ENCODE data around the gene DOK5. TPM values are rescaled to one million over a fixed set of nuclear protein-coding genes. Genes with fewer than 3 reads are reported as not detected.

The DOK5 gene
- total RNA-seq, 1 donor from 2014 or later = 3.5 TPM

DNA sequence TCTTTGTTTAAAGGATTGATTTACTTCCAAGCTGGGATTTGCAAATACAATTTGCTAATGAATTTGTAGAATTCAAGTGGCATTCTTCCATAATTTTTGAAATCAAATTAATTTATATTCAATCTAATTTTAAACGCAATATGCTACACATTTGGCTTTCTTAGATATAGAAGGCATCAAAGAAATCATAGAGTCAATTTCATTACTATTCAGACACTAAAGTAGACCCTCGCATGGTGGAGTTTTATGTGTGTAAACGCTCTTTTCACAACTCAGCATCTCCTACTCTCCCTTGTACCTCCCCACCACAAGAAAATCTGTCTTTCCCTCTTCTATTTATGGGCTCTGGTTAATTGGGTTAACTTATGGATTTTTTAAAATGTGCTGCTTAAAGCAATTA, 144.3 kb downstream of the DOK5 start:
- Histone ChIP-seq H3K27me3 (ENCODE audit: control insufficient read depth, insufficient read depth, low read length) (no peaks in the 10 kb centered on the region), H3K4me3 (ENCODE audit: low read depth, low read length) (no peak overlapping the region), H3K36me3 (ENCODE audit: control insufficient read depth, insufficient read depth, low read length) (no peaks in the 10 kb centered on the region)
- DNase-seq (ENCODE audit: low read depth) = no peak
- TF ChIP-seq, protein P1, sequence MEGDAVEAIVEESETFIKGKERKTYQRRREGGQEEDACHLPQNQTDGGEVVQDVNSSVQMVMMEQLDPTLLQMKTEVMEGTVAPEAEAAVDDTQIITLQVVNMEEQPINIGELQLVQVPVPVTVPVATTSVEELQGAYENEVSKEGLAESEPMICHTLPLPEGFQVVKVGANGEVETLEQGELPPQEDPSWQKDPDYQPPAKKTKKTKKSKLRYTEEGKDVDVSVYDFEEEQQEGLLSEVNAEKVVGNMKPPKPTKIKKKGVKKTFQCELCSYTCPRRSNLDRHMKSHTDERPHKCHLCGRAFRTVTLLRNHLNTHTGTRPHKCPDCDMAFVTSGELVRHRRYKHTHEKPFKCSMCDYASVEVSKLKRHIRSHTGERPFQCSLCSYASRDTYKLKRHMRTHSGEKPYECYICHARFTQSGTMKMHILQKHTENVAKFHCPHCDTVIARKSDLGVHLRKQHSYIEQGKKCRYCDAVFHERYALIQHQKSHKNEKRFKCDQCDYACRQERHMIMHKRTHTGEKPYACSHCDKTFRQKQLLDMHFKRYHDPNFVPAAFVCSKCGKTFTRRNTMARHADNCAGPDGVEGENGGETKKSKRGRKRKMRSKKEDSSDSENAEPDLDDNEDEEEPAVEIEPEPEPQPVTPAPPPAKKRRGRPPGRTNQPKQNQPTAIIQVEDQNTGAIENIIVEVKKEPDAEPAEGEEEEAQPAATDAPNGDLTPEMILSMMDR (IDR thresholded peaks at IDR 0.05; ENCODE audit: insufficient read depth, low read length, poor library complexity, severe bottlenecking) = no peak

DNA sequence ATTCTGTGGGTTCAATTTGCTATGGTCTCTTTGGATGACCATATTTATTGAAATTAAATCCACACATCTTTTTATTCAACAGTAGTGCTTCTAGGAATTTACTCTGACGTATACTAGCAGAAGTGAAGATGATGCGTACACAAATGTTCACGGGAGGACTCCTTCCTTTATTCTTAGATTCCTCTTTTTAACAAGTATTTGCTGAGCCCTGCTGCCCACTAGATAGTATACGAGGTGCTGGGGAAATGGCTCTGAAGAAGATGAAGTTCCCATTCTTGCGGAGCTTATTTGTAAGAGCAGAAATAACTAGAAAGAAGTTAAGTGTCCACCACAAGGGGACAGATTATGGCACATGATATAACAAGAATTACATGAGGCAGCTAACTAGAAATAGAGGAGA, 145.2 kb downstream of the DOK5 start:
- DNase-seq (ENCODE audit: low read depth) = no peak
- Histone ChIP-seq H3K36me3 (ENCODE audit: control insufficient read depth, insufficient read depth, low read length) (no peaks in the 10 kb centered on the region), H3K4me3 (ENCODE audit: low read depth, low read length) (no peak overlapping the region), H3K27me3 (ENCODE audit: control insufficient read depth, insufficient read depth, low read length) (no peaks in the 10 kb centered on the region)
- TF ChIP-seq, protein P1 (IDR thresholded peaks at IDR 0.05; ENCODE audit: insufficient read depth, low read length, poor library complexity, severe bottlenecking) = no peak

DNA sequence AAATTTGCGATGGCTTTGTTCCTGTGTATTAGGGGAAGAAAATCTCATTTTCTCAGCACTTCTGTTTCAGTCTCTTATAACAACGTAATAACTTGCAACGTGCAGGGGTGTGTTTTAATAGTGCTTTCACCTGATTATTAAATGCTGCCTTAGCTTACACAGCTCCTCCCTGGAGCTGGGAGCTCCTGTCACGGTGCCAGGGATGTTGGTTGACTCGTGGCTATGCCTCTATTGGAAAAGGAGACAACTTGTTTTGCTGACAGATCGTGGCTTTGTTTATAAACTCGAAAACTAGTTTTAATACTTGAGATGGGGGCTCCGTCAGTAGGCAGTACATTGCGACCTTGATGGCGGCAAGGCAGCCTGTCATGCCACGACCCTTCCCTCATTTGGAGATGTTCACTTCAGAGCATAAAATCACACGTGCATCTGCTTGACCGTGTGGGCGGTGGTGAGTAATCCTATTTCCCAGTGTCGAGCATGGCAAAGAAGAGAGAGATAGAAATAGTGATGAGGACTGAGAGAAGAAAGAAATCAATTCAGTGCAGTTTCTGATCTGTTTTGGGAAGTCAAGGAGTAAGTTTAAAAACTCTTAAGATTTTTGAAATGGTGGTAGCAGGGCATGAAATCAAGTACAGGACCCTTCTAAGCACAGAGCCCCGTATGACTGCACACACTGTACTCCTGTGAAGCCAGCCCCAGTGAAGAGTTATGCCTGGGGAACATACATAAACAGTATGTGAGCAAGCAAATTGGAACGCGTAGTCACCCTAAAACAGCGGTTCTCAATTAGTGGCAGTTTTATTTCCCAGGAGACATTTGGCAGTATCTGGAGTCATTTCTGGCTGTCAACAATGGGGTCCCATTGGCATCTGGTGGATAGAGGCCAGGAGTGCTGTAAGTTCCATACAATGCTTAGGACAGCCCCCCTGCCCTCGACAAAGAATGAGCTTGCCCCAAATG, 147.2 kb downstream of the DOK5 start:
- Histone ChIP-seq H3K36me3 (ENCODE audit: control insufficient read depth, insufficient read depth, low read length) (no peaks in the 10 kb centered on the region), H3K27me3 (ENCODE audit: control insufficient read depth, insufficient read depth, low read length) (no peaks in the 10 kb centered on the region), H3K4me3 (ENCODE audit: low read depth, low read length) (no peak overlapping the region)
- no peak for DNase-seq (ENCODE audit: low read depth)
- TF ChIP-seq, protein P1 (IDR thresholded peaks at IDR 0.05; ENCODE audit: insufficient read depth, low read length, poor library complexity, severe bottlenecking) = no peak

DNA sequence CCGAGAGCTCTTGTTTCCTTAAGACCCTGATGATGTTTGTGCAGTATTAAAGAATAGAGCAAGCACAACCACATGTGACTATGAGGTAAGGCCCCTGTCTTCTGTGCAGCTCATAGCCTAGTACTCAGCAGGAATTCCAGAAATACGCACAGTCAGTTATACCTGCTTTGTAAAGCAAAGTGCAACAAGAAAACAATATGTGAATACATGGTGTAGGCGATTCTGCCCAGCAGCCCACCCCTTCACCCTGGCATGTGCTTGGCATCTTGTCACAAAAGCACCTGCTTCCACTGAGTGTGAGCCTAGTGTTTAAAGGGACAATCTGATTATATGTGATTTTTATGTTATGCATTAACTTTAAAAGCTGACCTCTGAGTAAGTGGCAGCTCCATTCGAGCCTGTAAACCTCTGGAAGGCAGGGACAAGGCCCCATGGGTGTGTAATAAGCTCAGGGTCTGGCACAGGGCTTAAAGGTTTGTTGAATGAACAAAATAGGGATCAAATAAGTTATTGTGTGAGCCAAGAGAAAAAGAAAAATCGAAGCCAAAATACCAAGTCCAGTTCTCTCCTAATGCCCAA, 148.7 kb downstream of the DOK5 start:
- no peak for DNase-seq (ENCODE audit: low read depth)
- Histone ChIP-seq H3K27me3 (ENCODE audit: control insufficient read depth, insufficient read depth, low read length) (no peaks in the 10 kb centered on the region), H3K4me3 (ENCODE audit: low read depth, low read length) (no peak overlapping the region), H3K36me3 (ENCODE audit: control insufficient read depth, insufficient read depth, low read length) (no peaks in the 10 kb centered on the region)
- TF ChIP-seq, protein P1 (IDR thresholded peaks at IDR 0.05; ENCODE audit: insufficient read depth, low read length, poor library complexity, severe bottlenecking) = no peak

DNA sequence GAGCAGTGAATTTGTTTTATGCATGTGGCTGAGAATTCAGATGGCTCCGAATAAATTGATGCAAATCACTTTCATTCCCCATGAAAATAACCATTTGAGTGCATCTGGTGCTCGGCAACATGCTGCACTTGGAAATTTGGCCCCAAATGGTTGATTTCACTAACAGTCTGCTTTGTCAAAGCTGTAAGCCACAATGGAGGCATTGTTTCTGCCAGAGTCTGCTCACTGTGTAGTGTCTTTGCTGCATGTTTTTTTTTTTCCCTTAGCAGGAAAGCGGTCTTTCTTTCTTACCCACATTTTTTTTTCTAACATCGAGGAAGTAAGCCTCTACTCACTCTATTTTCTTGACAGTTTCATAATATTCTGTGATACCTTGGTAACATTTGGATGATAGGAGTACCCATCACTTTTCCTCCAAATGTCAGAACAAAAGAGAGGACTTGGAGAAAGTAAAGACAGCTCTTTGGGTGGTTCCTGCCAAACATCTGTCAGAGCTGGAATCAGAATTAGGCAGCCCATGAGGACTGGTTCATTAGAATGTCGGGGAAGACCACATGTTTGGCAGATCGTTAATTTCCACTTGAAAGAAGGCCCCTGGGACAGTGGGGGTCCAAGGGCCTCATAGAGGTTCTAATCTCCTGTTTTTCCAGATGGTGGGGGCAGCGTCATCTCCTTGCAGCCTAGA, 149.5 kb downstream of the DOK5 start:
- Histone ChIP-seq H3K4me3 (ENCODE audit: low read depth, low read length) (no peak overlapping the region), H3K27me3 (ENCODE audit: control insufficient read depth, insufficient read depth, low read length) (no peaks in the 10 kb centered on the region), H3K36me3 (ENCODE audit: control insufficient read depth, insufficient read depth, low read length) (no peaks in the 10 kb centered on the region)
- no peak for DNase-seq (ENCODE audit: low read depth)
- TF ChIP-seq, protein P1 (IDR thresholded peaks at IDR 0.05; ENCODE audit: insufficient read depth, low read length, poor library complexity, severe bottlenecking) = no peak
